Pancreas (tissue), 10 donors: ENCODE data around the gene B4GALT2. TPM values are rescaled to one million over a fixed set of nuclear protein-coding genes. Genes with fewer than 3 reads are reported as not detected.

ENCODE experiments used
- ATAC-seq, 4 donors: fragments of 200-7000 bp; cut with Tn5 transposase; one replicate each; pipeline versions ENCODE4 v1.8.0 to v1.9.1; 2020; ENCODE audit warnings: mild to moderate bottlenecking in 4 of 4, moderate library complexity in 4 of 4
- DNase-seq, 6 donors: peaks; one replicate each; pipeline ENCODE4 v3.0.0-alpha.2; 2020
- FAIRE-seq: peaks from 2 replicates; lab custom pipeline; 2012; peaks lifted over from hg19 to GRCh38; lab: Jason Lieb, UNC
- H3K27ac ChIP-seq, 4 donors: fragments of 200-600 bp; sonication (generic); 1 replicate in 3 of 4; 2 replicates in 1 of 4; pipeline versions ENCODE4 v1.5.0 to v1.8.0; 2020
- H3K27me3 ChIP-seq, 4 donors: fragments of 200-600 bp; one replicate each; pipeline ENCODE4 v1.8.0; 2021
- H3K36me3 ChIP-seq, 3 donors: fragments of 200-600 bp; sonication (generic) in 1 of 3; one replicate each; pipeline versions ENCODE4 v1.5.0 to v1.8.0; 2020 to 2021
- H3K4me1 ChIP-seq, 3 donors: fragments of 200-600 bp; one replicate each; pipeline ENCODE4 v1.8.0; 2021
- H3K4me3 ChIP-seq, 4 donors: fragments of 200-600 bp; sonication (generic) in 2 of 4; one replicate each; pipeline versions ENCODE4 v1.5.0 to v1.8.0; 2020 to 2021
- H3K9me3 ChIP-seq, 4 donors: fragments of 200-600 bp; one replicate each; pipeline ENCODE4 v1.8.0; 2021
- WGBS, 2 donors: extraction: QIAGEN DNeasy Blood & Tissue Kit; methylation state at CpG; one replicate each; pipeline ENCODE4 v1.1.7; 2013; 5-methylcytosine and 5-hydroxymethylcytosine counted together
- intact Hi-C, 3 donors: fragments of 100-400 bp; cut with DNase I; formaldehyde crosslinking; loops; one replicate each; pipeline versions ENCODE4 v1.11.1 to v1.14.2; 2022
- polyA plus RNA-seq, 2 donors: library from polyadenylated mRNA; stranded (reverse); fragments of 200-250 nt; gene quantifications; one replicate each; pipeline ENCODE4 v1.2.3, GENCODE V29; 2013
- total RNA-seq, 6 donors: library from RNA; stranded (reverse); fragmentation: NEBNext Ultra II Directional in 4 of 6; extraction: Animal tissue kit (Norgen Biotek cat#: 25700) in 4 of 6; gene quantifications; one replicate each; pipeline versions ENCODE4 v1.2.1 to v1.2.4, GENCODE V29; 2021 to 2023
- TF ChIP-seq, protein P1 (sequence below), 4 donors: fragments of 200-600 bp; sonication (generic) in 3 of 4; IDR thresholded peaks; one replicate each; pipeline versions ENCODE4 v1.5.0 to v1.8.0; 2021; ENCODE audit warnings: antibody characterized with exemption in 4 of 4
- donor health status: healthy with polysubstance abuse.
- donor health status: DM: no; HTN: no; CAD: no; lungs with moderate emphysema.
- donor health status: DM: no; HTN: no; CAD: no.
- donor health status: control.
- donor health status: control.
- donor health status: Bipolar disorder and iron deficiency.
- donor health status: DM: yes; HTN: yes; CAD: no.
- donor health status: DM: no; HTN: no; CAD: no.
- donor health status: DM: no; HTN: no; CAD: no.
- donor health status: DM: yes; HTN: yes; CAD: no.

The B4GALT2 gene
- total and polyA plus RNA-seq, 8 donors = 16.7 to 36.7 (median 27.6) TPM

DNA sequence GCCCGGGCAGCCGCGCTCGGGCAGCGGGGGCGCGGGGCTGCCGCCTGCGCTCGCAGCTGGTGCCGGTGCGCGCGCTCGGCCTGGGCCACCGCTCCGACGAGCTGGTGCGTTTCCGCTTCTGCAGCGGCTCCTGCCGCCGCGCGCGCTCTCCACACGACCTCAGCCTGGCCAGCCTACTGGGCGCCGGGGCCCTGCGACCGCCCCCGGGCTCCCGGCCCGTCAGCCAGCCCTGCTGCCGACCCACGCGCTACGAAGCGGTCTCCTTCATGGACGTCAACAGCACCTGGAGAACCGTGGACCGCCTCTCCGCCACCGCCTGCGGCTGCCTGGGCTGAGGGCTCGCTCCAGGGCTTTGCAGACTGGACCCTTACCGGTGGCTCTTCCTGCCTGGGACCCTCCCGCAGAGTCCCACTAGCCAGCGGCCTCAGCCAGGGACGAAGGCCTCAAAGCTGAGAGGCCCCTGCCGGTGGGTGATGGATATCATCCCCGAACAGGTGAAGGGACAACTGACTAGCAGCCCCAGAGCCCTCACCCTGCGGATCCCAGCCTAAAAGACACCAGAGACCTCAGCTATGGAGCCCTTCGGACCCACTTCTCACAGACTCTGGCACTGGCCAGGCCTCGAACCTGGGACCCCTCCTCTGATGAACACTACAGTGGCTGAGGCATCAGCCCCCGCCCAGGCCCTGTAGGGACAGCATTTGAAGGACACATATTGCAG is 42.4 kb upstream of the B4GALT2 start:
- Histone ChIP-seq H3K36me3 (no peaks in the 10 kb centered on the region), H3K4me3 (peak overlapping the region; percentile 28 to 63 (median 50)), H3K27me3 (no peaks in the 10 kb centered on the region), H3K27ac (peak overlapping the region; percentile 31 to 63 (median 59)), H3K9me3 (no peaks in the 10 kb centered on the region), H3K4me1 (peaks cover 6 to 9% (median 8%) of the 10 kb centered on the region in 3 donors)
- TF ChIP-seq, protein P1, sequence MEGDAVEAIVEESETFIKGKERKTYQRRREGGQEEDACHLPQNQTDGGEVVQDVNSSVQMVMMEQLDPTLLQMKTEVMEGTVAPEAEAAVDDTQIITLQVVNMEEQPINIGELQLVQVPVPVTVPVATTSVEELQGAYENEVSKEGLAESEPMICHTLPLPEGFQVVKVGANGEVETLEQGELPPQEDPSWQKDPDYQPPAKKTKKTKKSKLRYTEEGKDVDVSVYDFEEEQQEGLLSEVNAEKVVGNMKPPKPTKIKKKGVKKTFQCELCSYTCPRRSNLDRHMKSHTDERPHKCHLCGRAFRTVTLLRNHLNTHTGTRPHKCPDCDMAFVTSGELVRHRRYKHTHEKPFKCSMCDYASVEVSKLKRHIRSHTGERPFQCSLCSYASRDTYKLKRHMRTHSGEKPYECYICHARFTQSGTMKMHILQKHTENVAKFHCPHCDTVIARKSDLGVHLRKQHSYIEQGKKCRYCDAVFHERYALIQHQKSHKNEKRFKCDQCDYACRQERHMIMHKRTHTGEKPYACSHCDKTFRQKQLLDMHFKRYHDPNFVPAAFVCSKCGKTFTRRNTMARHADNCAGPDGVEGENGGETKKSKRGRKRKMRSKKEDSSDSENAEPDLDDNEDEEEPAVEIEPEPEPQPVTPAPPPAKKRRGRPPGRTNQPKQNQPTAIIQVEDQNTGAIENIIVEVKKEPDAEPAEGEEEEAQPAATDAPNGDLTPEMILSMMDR (IDR thresholded peaks at IDR 0.05) = no peak
- FAIRE-seq = no peak
- WGBS, 2 donors = 6 to 9% methylated on average over 47 to 56 of the region's 56 CpGs
- peak; percentile 45 to 83 (median 58) for DNase-seq
- ATAC-seq = peak; percentile 18 to 42 (median 32)
- intact Hi-C loops = loop anchor here in 2 of 3 donors (10.0 kb wide), 2 partner anchors 172 to 182 kb away; no protein-coding TSS in a partner anchor

- DNase-seq (no peak), ATAC-seq (no peak), FAIRE-seq (no peak)
- H3K27me3 ChIP-seq = no peaks in the 10 kb centered on the region
- peak overlapping the region in 2 of 4 donors; percentile 59 to 63 for H3K4me3 ChIP-seq
- H3K9me3 ChIP-seq = no peaks in the 10 kb centered on the region
- peaks cover 6 to 9% (median 8%) of the 10 kb centered on the region in 3 donors for H3K4me1 ChIP-seq
- WGBS, 2 donors = 65 to 74% methylated on average over 8 of the region's 8 CpGs
- H3K36me3 ChIP-seq = no peaks in the 10 kb centered on the region
- H3K27ac ChIP-seq = peak overlapping the region in 1 of 4 donors; percentile 55
- intact Hi-C loops = loop anchor here in 2 of 3 donors (10.0 kb wide), 2 partner anchors 173 to 183 kb away; no protein-coding TSS in a partner anchor
- TF ChIP-seq, protein P1 (IDR thresholded peaks at IDR 0.05) = no peak
These were observed 41.7 kb upstream of the B4GALT2 start for GRCh38 chr1:43937179-43937865.

DNA sequence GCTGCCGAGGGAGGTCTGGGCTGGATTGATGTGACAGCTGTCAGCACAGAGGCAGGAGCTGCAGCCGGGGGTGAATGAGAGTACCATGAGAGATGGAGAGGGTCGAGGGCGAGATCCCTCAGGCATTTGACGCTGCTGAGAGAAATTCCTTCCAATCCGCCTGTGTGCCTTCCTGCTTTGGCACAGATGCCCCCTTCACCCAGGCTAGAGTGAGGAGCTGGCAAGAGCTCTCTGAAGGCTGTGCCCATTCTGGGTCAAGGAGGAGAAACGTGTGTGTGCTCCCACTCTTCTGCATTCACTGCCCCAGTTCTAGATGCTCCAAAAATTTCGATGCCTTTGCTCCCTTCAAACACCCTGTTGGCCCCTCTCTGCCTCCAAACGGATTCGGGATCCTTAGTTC is 40.6 kb upstream of the B4GALT2 start:
- TF ChIP-seq, protein P1 (IDR thresholded peaks at IDR 0.05) = no peak
- Histone ChIP-seq H3K27ac (no peak overlapping the region), H3K4me3 (no peak overlapping the region), H3K27me3 (no peaks in the 10 kb centered on the region), H3K9me3 (no peaks in the 10 kb centered on the region), H3K4me1 (peaks cover 6 to 9% (median 8%) of the 10 kb centered on the region in 3 donors), H3K36me3 (no peaks in the 10 kb centered on the region)
- intact Hi-C loops = loop anchor here in 2 of 3 donors (10.0 kb wide), 2 partner anchors 174 to 184 kb away; no protein-coding TSS in a partner anchor
- DNase-seq (no peak), ATAC-seq (no peak), FAIRE-seq (no peak)
- WGBS, 2 donors = 85 to 87% methylated on average over 10 of the region's 10 CpGs

GRCh38 chr1:43938892-43939587 is 40.0 kb upstream of the B4GALT2 start:
- Histone ChIP-seq H3K27ac (no peak overlapping the region), H3K9me3 (no peaks in the 10 kb centered on the region), H3K27me3 (no peaks in the 10 kb centered on the region), H3K4me3 (no peak overlapping the region), H3K36me3 (no peaks in the 10 kb centered on the region), H3K4me1 (peaks cover 6 to 9% (median 8%) of the 10 kb centered on the region in 3 donors)
- intact Hi-C loops = loop anchor here in 2 of 3 donors (10.0 kb wide), 2 partner anchors 174 to 184 kb away; no protein-coding TSS in a partner anchor
- DNase-seq = no peak
- TF ChIP-seq, protein P1 (IDR thresholded peaks at IDR 0.05) = no peak
- FAIRE-seq = no peak
- 74 to 76% methylated on average over 3 of the region's 3 CpGs for WGBS, 2 donors
- ATAC-seq = no peak
